Raji (cell line): Measurements from ENCODE around the gene DIPK1B.
A peak's percentile ranks its signal among the peaks of the same experiment; 100 is the strongest.

Experiments
- POLR2A ChIP-seq: IDR thresholded peaks from 2 replicates; pipeline ENCODE4 v1.6.1; 2011; ENCODE audit warnings: low read depth, low read length, control low read depth; ENCODE audit not compliant: insufficient read depth

The DIPK1B gene

GRCh38 chr9:136714096-136714892 is 1.9 kb downstream of the DIPK1B start:
- TF ChIP-seq POLR2A = no peak

- TF ChIP-seq POLR2A = no peak
Measured at GRCh38 chr9:136714893-136715274, 2.5 kb downstream of the DIPK1B start.

- TF ChIP-seq POLR2A = no peak
Measured at GRCh38 chr9:136717399-136717798, 5.0 kb downstream of the DIPK1B start.

- TF ChIP-seq POLR2A = no peak
Measured at GRCh38 chr9:136718345-136719194, 6.2 kb downstream of the DIPK1B start.

GRCh38 chr9:136719195-136719880 is 7.0 kb downstream of the DIPK1B start:
- TF ChIP-seq POLR2A = no peak

- no peak for TF ChIP-seq POLR2A
Measured at GRCh38 chr9:136720251-136720897, 8.0 kb downstream of the DIPK1B start.

- TF ChIP-seq POLR2A = no peak
Measured at GRCh38 chr9:136720898-136721338, 8.5 kb downstream of the DIPK1B start.

GRCh38 chr9:136721339-136722092 is 9.1 kb downstream of the DIPK1B start:
- TF ChIP-seq POLR2A = peak; percentile 11; the same call in 1 of the 2 replicates

GRCh38 chr9:136722093-136722968 is 10.0 kb downstream of the DIPK1B start:
- TF ChIP-seq POLR2A = peak; percentile 4; the same call in 1 of the 2 replicates

GRCh38 chr9:136722969-136723356 is 10.6 kb downstream of the DIPK1B start:
- peak; percentile 24; the same call in 1 of the 2 replicates for TF ChIP-seq POLR2A

- TF ChIP-seq POLR2A = no peak
Measured at GRCh38 chr9:136723362-136723976, 11.1 kb downstream of the DIPK1B start.

GRCh38 chr9:136723989-136724388 is 11.6 kb downstream of the DIPK1B start:
- no peak for TF ChIP-seq POLR2A

- no peak for TF ChIP-seq POLR2A
Measured at GRCh38 chr9:136724772-136725171, 12.4 kb downstream of the DIPK1B start.
